Amygdala (tissue), 56 donors: ENCODE data around the gene UBR7.
"Not testable (repeated sequence)": the region's sequence is repeated elsewhere in the genome, so short reads cannot be mapped to it uniquely, and the experiment has no call there.

Experiments
- DNase-seq, 56 donors: peaks; one replicate each; lab custom pipeline; 2025; lab: John Stamatoyannopoulos, UW

UBR7 gene

GRCh38 chr14:93206793-93207467, at the start of gene UBR7, which contains the start of gene GON7:
UBR7 (plus strand) TSS chr14:93207256; CDS start chr14:93207292, 36 bp downstream.
GON7 (minus strand) TSS chr14:93207065; CDS start chr14:93207037, 28 bp downstream.
- peak; percentile 44 to 97 (median 93) for DNase-seq

DNA sequence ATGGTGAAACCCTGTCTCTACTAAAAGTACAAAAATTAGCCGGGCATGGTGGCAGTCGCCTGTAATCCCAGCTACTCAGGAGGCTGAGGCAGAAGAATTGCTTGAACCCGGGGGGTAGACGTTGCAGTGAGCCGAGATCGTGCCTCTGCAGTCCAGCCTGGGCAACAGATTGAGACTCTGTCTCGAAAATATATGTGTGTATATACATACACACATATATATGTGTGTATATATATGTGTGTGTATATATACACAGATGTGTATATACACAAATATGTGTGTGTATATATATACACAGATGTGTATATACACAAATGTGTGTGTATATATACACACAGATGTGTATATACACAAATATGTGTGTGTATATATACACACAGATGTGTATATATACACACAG, 48.7 kb upstream of the UBR7 start:
- not testable (repeated sequence) for DNase-seq

- not testable (repeated sequence) for DNase-seq
Measured at GRCh38 chr14:93159625-93160352, 47.3 kb upstream of the UBR7 start.

GRCh38 chr14:93160353-93160801, 46.7 kb upstream of the UBR7 start:
- peak in 1 of 56 donors; percentile 11 for DNase-seq

- no peak for DNase-seq
Measured at GRCh38 chr14:93161411-93161940, 45.6 kb upstream of the UBR7 start.

GRCh38 chr14:93163564-93163963, 43.5 kb upstream of the UBR7 start:
- DNase-seq, result no peak

- not testable (repeated sequence) for DNase-seq
Measured at GRCh38 chr14:93165271-93166265, 41.5 kb upstream of the UBR7 start.

DNA sequence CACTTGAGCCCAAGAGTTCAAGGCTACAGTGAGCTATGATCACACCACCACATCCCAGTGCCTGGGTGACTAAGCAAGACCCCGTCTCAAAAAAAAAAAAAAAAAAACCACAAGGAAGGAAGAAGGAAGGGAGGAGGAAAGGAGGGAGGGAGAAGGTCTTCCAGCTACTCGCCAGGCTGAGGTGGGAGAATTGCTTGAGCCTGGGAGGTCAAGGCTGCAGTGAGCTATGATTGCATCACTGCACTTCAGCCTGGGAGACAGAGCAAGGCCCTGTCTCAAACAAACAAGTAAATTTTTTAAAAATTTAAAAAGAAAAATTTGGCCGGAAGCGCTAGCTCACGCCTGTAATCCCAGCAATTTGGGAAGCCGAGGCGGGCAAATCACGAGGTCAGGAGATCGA, 38.4 kb upstream of the UBR7 start:
- DNase-seq, result not testable (repeated sequence)

GRCh38 chr14:93169619-93170018, 37.4 kb upstream of the UBR7 start:
- DNase-seq, result not testable (repeated sequence)

GRCh38 chr14:93170141-93170540, 36.9 kb upstream of the UBR7 start:
- DNase-seq, result not testable (repeated sequence)

GRCh38 chr14:93171376-93171775, 35.7 kb upstream of the UBR7 start:
- no peak for DNase-seq

GRCh38 chr14:93173943-93174395, 33.1 kb upstream of the UBR7 start:
- DNase-seq, result peak in 13 of 56 donors; percentile 6 to 46 (median 17)

- not testable (repeated sequence) for DNase-seq
Measured at GRCh38 chr14:93174731-93175130, 32.3 kb upstream of the UBR7 start.

DNA sequence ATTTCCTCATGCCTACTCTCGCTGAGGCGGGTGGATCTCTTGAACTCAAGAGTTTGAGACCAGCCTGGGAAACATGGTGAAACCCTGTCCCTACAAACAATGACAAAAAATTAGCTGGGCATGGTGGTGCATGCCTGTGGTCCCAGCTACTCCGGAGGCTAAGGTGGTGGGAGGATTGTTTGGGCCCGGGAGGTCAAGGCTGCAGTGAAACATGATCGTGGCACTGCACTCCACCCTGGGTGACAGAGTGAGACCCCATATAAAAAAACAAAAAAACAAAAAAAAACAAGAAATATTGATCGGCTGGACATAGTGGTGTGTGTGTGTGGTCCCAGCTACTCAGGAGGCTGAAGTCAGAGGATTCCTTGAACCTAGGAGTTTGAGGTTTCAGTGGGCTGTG, 31.6 kb upstream of the UBR7 start:
- no peak for DNase-seq

DNA sequence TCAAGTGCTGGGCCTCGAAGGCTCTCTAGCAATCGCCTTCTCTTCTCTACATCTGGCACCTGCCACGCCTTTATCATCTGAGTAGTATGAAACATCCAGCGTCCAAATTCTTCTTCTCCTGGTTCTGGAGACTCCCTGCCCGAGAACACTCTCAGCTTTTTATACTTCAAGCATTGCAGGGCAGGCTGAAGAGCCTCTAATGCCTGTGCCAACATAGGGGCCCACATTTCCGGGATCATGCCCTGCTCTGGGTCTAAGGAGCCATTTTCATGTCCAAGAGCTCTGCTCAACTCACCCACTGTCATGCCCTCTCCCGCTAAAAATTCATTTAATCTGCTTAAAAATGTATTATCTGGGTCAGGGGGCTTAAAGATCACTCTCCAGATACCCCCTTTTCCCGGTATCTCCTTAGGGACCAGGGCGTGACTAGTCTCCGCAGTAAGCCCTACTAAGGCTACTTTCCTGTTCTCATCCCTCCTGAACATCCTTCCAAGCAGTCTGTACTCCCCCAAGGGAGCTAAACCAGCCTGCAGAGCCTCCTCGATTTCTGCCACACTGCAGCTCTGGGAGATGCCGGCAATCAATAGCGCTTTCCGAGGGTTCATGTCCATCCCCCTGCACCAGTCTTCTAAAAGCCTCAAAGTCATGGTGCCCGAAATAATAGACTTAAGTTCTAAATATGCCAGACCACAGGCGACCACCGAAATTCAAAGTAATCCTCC, 23.3 kb upstream of the UBR7 start:
- DNase-seq, result no peak

DNA sequence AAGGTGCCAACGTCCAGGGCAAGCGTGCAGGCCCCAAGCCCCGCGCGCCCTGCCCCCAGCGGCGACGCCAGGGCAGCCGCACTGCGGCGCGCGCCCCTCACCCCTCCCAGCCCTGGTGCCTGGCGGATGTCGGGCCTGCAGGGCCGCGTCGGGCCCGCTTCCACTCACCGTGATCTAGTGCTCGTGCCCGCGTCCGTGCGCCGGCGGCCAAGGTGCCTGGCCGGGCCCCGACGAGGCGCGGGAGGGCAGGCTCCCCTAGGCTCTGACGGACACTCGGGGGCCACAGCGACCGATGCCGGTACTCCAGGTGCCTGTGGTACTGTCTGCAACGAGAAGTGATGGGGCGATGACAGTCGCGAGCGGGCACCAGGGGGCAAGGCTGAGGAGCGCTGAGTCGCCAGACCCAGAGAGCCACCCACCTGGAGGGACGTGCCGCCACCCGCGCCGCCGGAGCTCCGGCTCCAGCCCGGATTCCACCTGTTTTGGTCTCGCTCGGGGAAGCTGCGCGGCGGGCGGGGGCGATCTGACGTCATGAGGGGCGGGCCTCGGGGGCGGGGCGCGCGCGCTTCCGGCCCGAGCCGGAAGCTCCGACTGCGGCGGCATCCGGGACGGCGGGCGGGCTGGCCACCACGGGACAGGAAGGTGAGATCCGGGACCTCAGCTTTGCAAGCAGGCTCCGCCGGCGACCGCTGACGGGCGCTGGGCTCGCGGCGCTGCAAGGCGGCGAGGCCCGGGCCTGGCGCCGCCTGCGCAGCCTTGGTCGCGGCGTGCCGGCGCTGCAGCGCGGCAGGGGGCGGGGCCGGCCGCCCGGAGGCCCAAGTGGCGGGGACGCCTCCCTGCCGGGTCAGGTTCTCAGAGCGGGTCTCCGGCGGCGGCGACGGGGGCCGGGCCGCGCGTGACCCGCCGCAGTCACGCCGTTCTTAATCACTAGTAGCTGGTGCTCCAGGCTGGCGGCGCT, 22.4 kb upstream of the UBR7 start, which contains the start of the genes LYSET and MOAP1:
TSS of gene LYSET (plus strand) at position 927 of the 958 bp plus-strand sequence. CDS start 89 bp downstream, outside the sequence.
TSS of gene MOAP1 (minus strand) at position 507 of the 958 bp plus-strand sequence. CDS start 655 bp downstream, outside the sequence.
- peak; percentile 39 to 93 (median 82) for DNase-seq

- DNase-seq, result no peak
Measured at GRCh38 chr14:93185349-93185720, 21.7 kb upstream of the UBR7 start.

DNA sequence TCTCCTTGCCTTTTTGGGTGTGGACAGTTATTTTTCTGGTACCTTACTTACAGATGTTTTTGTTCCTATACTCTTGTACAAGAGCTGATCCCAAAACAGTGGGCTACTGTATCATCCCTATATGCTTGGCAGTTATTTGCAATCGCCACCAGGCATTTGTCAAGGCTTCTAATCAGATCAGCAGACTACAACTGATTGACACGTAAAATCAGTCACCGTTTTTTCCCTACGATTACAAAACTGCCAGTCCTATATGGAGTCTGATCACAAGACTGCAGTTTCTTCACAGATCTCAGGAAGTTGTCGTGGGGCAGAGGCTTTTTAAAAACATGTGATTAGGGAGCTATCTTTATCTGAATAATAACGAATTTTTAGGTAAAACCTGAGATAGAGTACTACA, 20.6 kb upstream of the UBR7 start:
- DNase-seq, result no peak
